Mesodermal cell (in vitro differentiated cells): ENCODE data around the gene CEP20.

Experiments used
- H3K27ac ChIP-seq: 2 replicates; pipeline ENCODE4 v1.7.0; 2013; ENCODE audit warnings: mild to moderate bottlenecking, low read depth, low read length, moderate library complexity; ENCODE audit not compliant: severe bottlenecking
- H3K36me3 ChIP-seq: 2 replicates; pipeline ENCODE4 v1.7.1; 2013; ENCODE audit warnings: mild to moderate bottlenecking, low read length, moderate library complexity; ENCODE audit not compliant: control insufficient read depth, insufficient read depth
- H3K4me1 ChIP-seq: one replicate; pipeline ENCODE4 v1.7.1; 2013; ENCODE audit warnings: mild to moderate bottlenecking, low read length; ENCODE audit not compliant: insufficient read depth, control insufficient read depth, poor library complexity, severe bottlenecking
- H3K4me3 ChIP-seq: 2 replicates; pipeline ENCODE4 v1.7.0; 2013; ENCODE audit warnings: low read length, control low read depth, mild to moderate bottlenecking; ENCODE audit not compliant: insufficient read depth, poor library complexity, severe bottlenecking; ENCODE audit errors: extremely low read depth
- H3K9me3 ChIP-seq: 2 replicates; pipeline ENCODE4 v1.7.1; 2013; ENCODE audit warnings: mild to moderate bottlenecking, low read length, moderate library complexity; ENCODE audit not compliant: control insufficient read depth
- WGBS, 2 experiments: methylation state at CpG; one replicate each; pipeline ENCODE4 v1.1.5; 2013; ENCODE audit warnings: missing lambda C conversion rate in 2 of 2; ENCODE audit not compliant: insufficient coverage in 2 of 2; 5-methylcytosine and 5-hydroxymethylcytosine counted together

The CEP20 gene

DNA sequence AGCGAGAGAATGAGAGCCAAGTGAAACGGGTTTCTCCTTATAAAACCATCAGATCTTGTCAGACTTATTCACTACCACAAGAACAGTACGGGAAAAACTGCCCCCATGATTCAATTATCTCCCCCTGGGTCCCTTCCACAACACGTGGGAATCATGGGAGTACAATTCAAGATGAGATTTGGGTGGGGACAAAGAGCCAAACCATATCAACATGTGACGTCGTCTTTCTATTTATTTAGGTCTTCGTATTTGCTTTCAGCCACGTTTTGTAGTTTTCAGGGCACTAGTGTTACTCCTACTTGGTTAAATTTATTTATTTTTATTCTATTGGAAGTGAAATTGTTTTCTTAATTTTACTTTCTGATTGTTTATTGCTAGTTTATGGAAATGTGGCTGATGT is 27.9 kb upstream of the CEP20 start:
- no peak overlapping the region for H3K27ac ChIP-seq
- H3K36me3 ChIP-seq: no peaks in the 10 kb centered on the region
- H3K4me1 ChIP-seq: no peaks in the 10 kb centered on the region
- 83 to 92% methylated on average over 5 of the region's 8 CpGs for WGBS, 2 experiments
- no peaks in the 10 kb centered on the region for H3K9me3 ChIP-seq
- no peak overlapping the region for H3K4me3 ChIP-seq

DNA sequence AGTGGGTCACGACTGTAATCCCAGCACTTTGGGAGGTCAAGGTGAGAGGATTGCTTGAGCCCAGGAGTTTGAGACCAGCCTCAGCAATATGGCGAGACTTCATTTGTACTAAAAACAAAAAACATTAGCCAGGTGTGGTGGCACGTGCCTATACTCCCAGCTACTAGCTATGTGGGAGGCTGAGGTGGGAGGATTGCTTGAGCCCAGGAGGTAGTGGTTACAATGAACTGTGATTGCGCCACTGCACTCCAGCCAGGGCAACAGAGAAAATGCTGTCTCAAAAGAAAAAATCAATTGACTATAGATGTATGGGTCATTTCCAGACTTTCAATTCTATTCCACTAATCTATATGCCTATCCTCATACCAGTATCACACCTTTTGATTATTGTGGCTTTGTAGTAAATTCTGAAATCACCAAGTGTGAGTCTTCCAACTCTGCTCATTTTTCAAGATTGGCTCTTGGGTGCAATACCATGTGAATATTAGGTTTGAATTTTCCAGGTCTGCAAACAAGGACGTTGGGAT is 27.2 kb upstream of the CEP20 start:
- Histone ChIP-seq H3K27ac (no peak overlapping the region), H3K36me3 (no peaks in the 10 kb centered on the region), H3K4me3 (no peak overlapping the region), H3K9me3 (no peaks in the 10 kb centered on the region), H3K4me1 (no peaks in the 10 kb centered on the region)
- WGBS, 2 experiments: 77 to 92% methylated on average over 1 to 3 of the region's 5 CpGs

DNA sequence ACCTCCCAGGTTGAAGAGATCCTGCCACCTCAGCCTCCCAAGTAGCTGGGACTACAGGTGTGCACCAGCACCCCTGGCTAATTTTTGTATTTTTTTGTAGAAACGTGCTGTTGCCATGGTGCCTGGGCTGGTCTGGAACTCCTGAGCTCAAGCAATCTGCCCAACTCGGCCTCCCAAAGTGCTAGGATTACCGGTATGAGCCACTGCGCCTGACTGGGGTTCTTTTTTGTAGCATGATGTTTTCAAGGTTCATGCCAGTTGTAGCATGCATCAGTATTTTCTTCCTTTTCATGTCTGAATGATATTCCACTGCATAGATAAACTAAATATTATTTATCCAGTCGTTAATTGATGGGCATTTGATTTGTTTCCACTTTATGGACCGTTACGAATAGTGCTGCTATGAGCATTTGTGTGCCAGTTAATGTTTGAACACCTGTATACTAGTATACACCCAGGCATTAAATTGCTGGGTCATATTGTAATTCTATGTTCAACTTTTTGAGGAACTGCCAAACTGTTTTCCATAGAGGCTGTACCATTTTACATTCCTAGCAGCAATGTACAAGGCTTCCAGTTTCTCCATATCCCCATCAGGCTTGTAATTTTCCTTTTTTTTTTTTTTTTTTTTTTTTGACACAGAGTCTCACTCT is 24.8 kb upstream of the CEP20 start:
- H3K27ac ChIP-seq: no peak overlapping the region
- WGBS, 2 experiments: 90 to 94% methylated on average over 5 to 6 of the region's 7 CpGs

DNA sequence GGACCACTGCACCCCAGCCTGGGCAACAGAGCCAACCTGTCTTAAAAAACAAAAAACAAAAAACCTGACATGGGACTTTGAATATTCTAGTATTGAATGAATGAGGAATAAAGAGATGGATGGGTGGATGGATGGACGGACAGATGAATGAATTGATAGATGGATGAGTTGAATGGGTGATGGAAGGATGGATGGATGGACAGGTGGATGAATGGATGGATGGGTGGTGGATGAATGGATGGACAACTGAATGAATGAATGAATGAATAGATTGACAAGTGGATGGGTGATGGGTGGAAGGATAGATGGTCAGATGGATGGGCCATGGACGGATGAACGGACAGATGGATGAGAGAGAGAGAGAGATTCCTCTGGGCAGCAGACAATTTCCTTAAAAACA is 22.8 kb upstream of the CEP20 start:
- 92% methylated on average over 1 of the region's 3 CpGs for WGBS, 2 experiments
- no peaks in the 10 kb centered on the region for H3K36me3 ChIP-seq
- H3K27ac ChIP-seq: no peak overlapping the region
- H3K4me3 ChIP-seq: no peak overlapping the region
- no peaks in the 10 kb centered on the region for H3K9me3 ChIP-seq
- H3K4me1 ChIP-seq: no peaks in the 10 kb centered on the region

More for the DNA sequence above, 24.8 kb upstream of the CEP20 start:
- no peaks in the 10 kb centered on the region for H3K9me3 ChIP-seq
- no peaks in the 10 kb centered on the region for H3K36me3 ChIP-seq
- no peaks in the 10 kb centered on the region for H3K4me1 ChIP-seq
- no peak overlapping the region for H3K4me3 ChIP-seq

GRCh38 chr16:15907863-15908478 is 19.6 kb upstream of the CEP20 start:
- WGBS, 2 experiments: 83 to 86% methylated on average over 6 to 7 of the region's 7 CpGs

GRCh38 chr16:15906439-15906838 is 18.0 kb upstream of the CEP20 start:
- Histone ChIP-seq H3K36me3 (no peaks in the 10 kb centered on the region), H3K4me3 (no peak overlapping the region), H3K27ac (no peak overlapping the region), H3K4me1 (no peaks in the 10 kb centered on the region), H3K9me3 (no peaks in the 10 kb centered on the region)
- 100% methylated on average over 1 of the region's 2 CpGs; no CpG with 5 or more reads in 1 of the 2 experiments for WGBS, 2 experiments

More at GRCh38 chr16:15907863-15908478, 19.6 kb upstream of the CEP20 start:
- H3K27ac ChIP-seq: no peak overlapping the region
- H3K4me3 ChIP-seq: no peak overlapping the region
- H3K4me1 ChIP-seq: no peaks in the 10 kb centered on the region
- no peaks in the 10 kb centered on the region for H3K36me3 ChIP-seq
- H3K9me3 ChIP-seq: no peaks in the 10 kb centered on the region

GRCh38 chr16:15903960-15904359 is 15.6 kb upstream of the CEP20 start:
- WGBS, 2 experiments: 100% methylated on average over 3 of the region's 5 CpGs
- Histone ChIP-seq H3K27ac (no peak overlapping the region), H3K36me3 (no peaks in the 10 kb centered on the region), H3K9me3 (no peaks in the 10 kb centered on the region), H3K4me1 (peaks cover 8% of the 10 kb centered on the region), H3K4me3 (no peak overlapping the region)

- no peaks in the 10 kb centered on the region for H3K36me3 ChIP-seq
- H3K27ac ChIP-seq: no peak overlapping the region
- H3K4me3 ChIP-seq: no peak overlapping the region
- peaks cover 8% of the 10 kb centered on the region for H3K4me1 ChIP-seq
- 85 to 89% methylated on average over 4 to 5 of the region's 6 CpGs for WGBS, 2 experiments
- H3K9me3 ChIP-seq: no peaks in the 10 kb centered on the region
These were observed 12.6 kb upstream of the CEP20 start for GRCh38 chr16:15900901-15901500.

DNA sequence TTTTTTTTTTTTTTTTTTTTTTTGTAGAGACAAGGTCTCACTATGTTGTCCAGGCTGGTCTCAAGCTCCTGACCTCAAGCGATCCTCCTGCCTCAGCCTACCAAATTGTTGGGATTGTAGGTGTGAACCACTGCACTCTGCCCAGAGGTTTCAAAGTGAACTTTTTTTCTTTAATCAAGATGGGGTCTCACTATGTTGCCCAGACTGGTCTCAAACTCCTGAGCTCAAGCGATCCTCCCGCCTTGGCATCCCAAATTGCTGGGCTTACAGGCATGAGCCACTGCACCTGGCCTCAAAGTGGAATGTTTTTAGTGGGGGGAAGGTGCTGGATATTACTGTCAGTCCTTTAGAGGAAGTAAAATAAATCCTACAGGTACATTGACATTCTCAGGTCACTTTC is 12.0 kb upstream of the CEP20 start:
- Histone ChIP-seq H3K36me3 (no peaks in the 10 kb centered on the region), H3K27ac (no peak overlapping the region), H3K4me3 (no peak overlapping the region), H3K4me1 (peaks cover 8% of the 10 kb centered on the region), H3K9me3 (no peaks in the 10 kb centered on the region)
- 88 to 100% methylated on average over 2 to 3 of the region's 3 CpGs for WGBS, 2 experiments

GRCh38 chr16:15899538-15900100 is 11.2 kb upstream of the CEP20 start:
- no peaks in the 10 kb centered on the region for H3K36me3 ChIP-seq
- peaks cover 8% of the 10 kb centered on the region for H3K4me1 ChIP-seq
- no peak overlapping the region for H3K27ac ChIP-seq
- no peaks in the 10 kb centered on the region for H3K9me3 ChIP-seq
- 68 to 84% methylated on average over 7 of the region's 9 CpGs for WGBS, 2 experiments
- no peak overlapping the region for H3K4me3 ChIP-seq
